Stimulated activated CD4-positive, alpha-beta T cell treated with anti-CD3 and anti-CD28 coated beads, Interleukin-4, amount 100 ng/mL, for 24 hours (primary cell): ENCODE data around the gene RNF121.

Experiments used
- DNase-seq: peaks from one replicate; pipeline ENCODE4 v3.0.0-alpha.2; 2020

The RNF121 gene

GRCh38 chr11:72040491-72041363 is 111.9 kb downstream of the RNF121 start:
- peak; percentile 80 for DNase-seq

GRCh38 chr11:72041364-72042063 is 112.7 kb downstream of the RNF121 start:
- peak; percentile 40 for DNase-seq

GRCh38 chr11:72042064-72042745 is 113.4 kb downstream of the RNF121 start:
- no peak for DNase-seq

GRCh38 chr11:72045849-72046248 is 117.0 kb downstream of the RNF121 start:
- DNase-seq: no peak
